Muscle of leg (tissue), 11 donors: ENCODE results near the gene TBC1D14. TPM values are rescaled to one million over a fixed set of nuclear protein-coding genes. Genes with fewer than 3 reads are reported as not detected.
"Not testable (repeated sequence)": the region's sequence is repeated elsewhere in the genome, so short reads cannot be mapped to it uniquely, and the experiment has no call there.

Source experiments
- DNase-seq: peaks from one replicate; pipeline ENCODE4 v3.0.0; 2013
- H3K27ac ChIP-seq: one replicate; pipeline ENCODE4 v1.5.1; 2013; ENCODE audit warnings: mild to moderate bottlenecking, low read length, control low read depth
- H3K27me3 ChIP-seq: one replicate; pipeline ENCODE4 v1.6.1; 2013; ENCODE audit warnings: low read length; ENCODE audit not compliant: control insufficient read depth, insufficient read depth
- H3K36me3 ChIP-seq: one replicate; pipeline ENCODE4 v1.6.1; 2013; ENCODE audit warnings: low read length; ENCODE audit not compliant: control insufficient read depth, insufficient read depth
- H3K4me1 ChIP-seq: one replicate; pipeline ENCODE4 v1.6.1; 2013; ENCODE audit warnings: low read length; ENCODE audit not compliant: control insufficient read depth, insufficient read depth
- H3K4me3 ChIP-seq: one replicate; pipeline ENCODE4 v1.5.1; 2013; ENCODE audit warnings: low read length, control low read depth
- H3K9me3 ChIP-seq: replicated peaks from 2 replicates; pipeline ENCODE4 v1.6.1; 2013; ENCODE audit warnings: low read depth, low read length; ENCODE audit not compliant: control insufficient read depth
- WGBS: methylation state at CpG from one replicate; pipeline ENCODE4 v1.1.5; 2013; ENCODE audit warnings: missing lambda C conversion rate; ENCODE audit not compliant: insufficient coverage; 5-methylcytosine and 5-hydroxymethylcytosine counted together
- polyA plus RNA-seq, 8 donors: library from polyadenylated mRNA; unstranded; fragments of 120-200 nt; gene quantifications; one replicate each; pipeline versions ENCODE4 v1.2.1 to v1.2.3, GENCODE V29; 2013; ENCODE audit warnings: inconsistent platforms in 1 of 8, low replicate concordance in 1 of 8; ENCODE audit not compliant: insufficient read length in 8 of 8, insufficient read depth in 1 of 8
- total RNA-seq: library from RNA; stranded (reverse); fragments of 120-200 nt; gene quantifications from one replicate; pipeline ENCODE4 v1.2.4, GENCODE V29; 2013

Gene TBC1D14
- total and polyA plus RNA-seq, 9 donors = 31.3 to 45.2 (median 38.7) TPM

GRCh38 chr4:6907658-6908191, 1.9 kb upstream of the TBC1D14 start:
- Histone ChIP-seq H3K4me1 (peaks cover 35% of the 10 kb centered on the region), H3K9me3 (no peaks in the 10 kb centered on the region), H3K27me3 (peaks cover 32% of the 10 kb centered on the region), H3K36me3 (no peaks in the 10 kb centered on the region), H3K27ac (no peak overlapping the region), H3K4me3 (no peak overlapping the region)
- 21% methylated on average over 18 of the region's 22 CpGs for WGBS
- no peak for DNase-seq

- Histone ChIP-seq H3K27me3 (peaks cover 32% of the 10 kb centered on the region), H3K4me1 (peaks cover 35% of the 10 kb centered on the region), H3K9me3 (no peaks in the 10 kb centered on the region), H3K4me3 (peak overlapping the region; percentile 86), H3K27ac (no peak overlapping the region), H3K36me3 (no peaks in the 10 kb centered on the region)
- DNase-seq = no peak
- 15% methylated on average over 14 of the region's 15 CpGs for WGBS
These were observed 1.1 kb upstream of the TBC1D14 start for GRCh38 chr4:6908432-6909112.

GRCh38 chr4:6909970-6910339, 329 bp downstream of the TBC1D14 start:
- H3K36me3 ChIP-seq = no peaks in the 10 kb centered on the region
- H3K4me1 ChIP-seq = peaks cover 35% of the 10 kb centered on the region
- no peak overlapping the region for H3K27ac ChIP-seq
- peaks cover 32% of the 10 kb centered on the region for H3K27me3 ChIP-seq
- no peak for DNase-seq
- no peaks in the 10 kb centered on the region for H3K9me3 ChIP-seq
- WGBS = under 1% methylated on average over 58 of the region's 58 CpGs
- H3K4me3 ChIP-seq = peak overlapping the region; percentile 62

GRCh38 chr4:6910340-6910959, 824 bp downstream of the TBC1D14 start:
- H3K36me3 ChIP-seq = no peaks in the 10 kb centered on the region
- no peaks in the 10 kb centered on the region for H3K9me3 ChIP-seq
- peak overlapping the region; percentile 62 for H3K4me3 ChIP-seq
- DNase-seq = no peak
- WGBS = 13% methylated on average over 29 of the region's 31 CpGs
- peaks cover 35% of the 10 kb centered on the region for H3K4me1 ChIP-seq
- peaks cover 32% of the 10 kb centered on the region for H3K27me3 ChIP-seq
- no peak overlapping the region for H3K27ac ChIP-seq

- WGBS = 85% methylated on average over 8 of the region's 15 CpGs
- peaks cover 29% of the 10 kb centered on the region for H3K4me1 ChIP-seq
- H3K27ac ChIP-seq = no peak overlapping the region
- no peaks in the 10 kb centered on the region for H3K36me3 ChIP-seq
- no peaks in the 10 kb centered on the region for H3K9me3 ChIP-seq
- peaks cover 32% of the 10 kb centered on the region for H3K27me3 ChIP-seq
- H3K4me3 ChIP-seq = peak overlapping the region; percentile 62
- no peak for DNase-seq
These were observed 1.6 kb downstream of the TBC1D14 start for GRCh38 chr4:6910960-6911874.

GRCh38 chr4:6911917-6912316, 2.3 kb downstream of the TBC1D14 start:
- not testable (repeated sequence) for H3K4me3 ChIP-seq, H3K27ac ChIP-seq, H3K9me3 ChIP-seq, H3K36me3 ChIP-seq, DNase-seq
- Histone ChIP-seq H3K4me1 (peaks cover 32% of the 10 kb centered on the region), H3K27me3 (peaks cover 28% of the 10 kb centered on the region)
- no CpG with 5 or more reads among the region's 10 CpGs for WGBS

GRCh38 chr4:6912441-6912840, 2.8 kb downstream of the TBC1D14 start:
- Histone ChIP-seq H3K4me3 (no peak overlapping the region), H3K27me3 (peaks cover 23% of the 10 kb centered on the region), H3K9me3 (no peaks in the 10 kb centered on the region), H3K4me1 (peaks cover 35% of the 10 kb centered on the region), H3K36me3 (no peaks in the 10 kb centered on the region), H3K27ac (no peak overlapping the region)
- 56% methylated on average over 3 of the region's 4 CpGs for WGBS
- no peak for DNase-seq

GRCh38 chr4:6913350-6913905, 3.8 kb downstream of the TBC1D14 start:
- no peak overlapping the region for H3K27ac ChIP-seq

GRCh38 chr4:6914448-6914847, 4.8 kb downstream of the TBC1D14 start:
- Histone ChIP-seq H3K27me3 (peaks cover 15% of the 10 kb centered on the region), H3K4me1 (peaks cover 34% of the 10 kb centered on the region), H3K27ac (no peak overlapping the region), H3K4me3 (no peak overlapping the region), H3K9me3 (no peaks in the 10 kb centered on the region), H3K36me3 (no peaks in the 10 kb centered on the region)
- no peak for DNase-seq
- WGBS = 83% methylated on average over 5 of the region's 9 CpGs

More at GRCh38 chr4:6913350-6913905, 3.8 kb downstream of the TBC1D14 start:
- Histone ChIP-seq H3K27me3 (peaks cover 18% of the 10 kb centered on the region), H3K9me3 (no peaks in the 10 kb centered on the region), H3K4me3 (no peak overlapping the region), H3K4me1 (peaks cover 38% of the 10 kb centered on the region), H3K36me3 (no peaks in the 10 kb centered on the region)
- DNase-seq = no peak
- 78% methylated on average over 1 of the region's 6 CpGs for WGBS
